Natural killer cell (primary cell): ENCODE data around the gene TTC34. TPM values are rescaled to one million over a fixed set of nuclear protein-coding genes. Genes with fewer than 3 reads are reported as not detected.

ENCODE experiments used
- ATAC-seq, 3 donors: fragments of 150-1000 bp in 2 of 3; fragments of 200-7000 bp in 1 of 3; cut with Tn5 transposase; 1 replicate in 1 of 3; 2 replicates in 2 of 3; pipeline ENCODE4 v1.10.0; 2021; ENCODE audit warnings: mild to moderate bottlenecking in 2 of 3, moderate library complexity in 2 of 3
- DNase-seq, 2 donors: peaks; one replicate each; pipeline versions ENCODE4 v3.0.0 to v3.0.0-alpha.2; 2013 to 2021; ENCODE audit warnings: mixed read lengths in 1 of 2
- H3K27ac ChIP-seq: one replicate; pipeline ENCODE4 v1.5.1; 2013; ENCODE audit warnings: mild to moderate bottlenecking, low read length
- H3K27me3 ChIP-seq: one replicate; pipeline ENCODE4 v1.6.1; 2013; ENCODE audit warnings: low read length; ENCODE audit not compliant: control insufficient read depth, insufficient read depth
- H3K36me3 ChIP-seq: one replicate; pipeline ENCODE4 v1.6.1; 2013; ENCODE audit warnings: low read length; ENCODE audit not compliant: control insufficient read depth, insufficient read depth
- H3K4me1 ChIP-seq: one replicate; pipeline ENCODE4 v1.6.1; 2013; ENCODE audit warnings: low read length; ENCODE audit not compliant: control insufficient read depth, insufficient read depth
- H3K4me3 ChIP-seq: one replicate; pipeline ENCODE4 v1.5.1; 2013; ENCODE audit warnings: low read length
- H3K9me3 ChIP-seq: one replicate; pipeline ENCODE4 v1.6.1; 2013; ENCODE audit warnings: low read length; ENCODE audit not compliant: control insufficient read depth, insufficient read depth
- H3K27ac Mint-ChIP-seq, 2 donors: one replicate each; pipeline ENCODE4 v1.8.0; 2022; ENCODE audit warnings: mild to moderate bottlenecking in 2 of 2, mixed read lengths in 2 of 2, moderate library complexity in 1 of 2
- H3K27me3 Mint-ChIP-seq, 2 donors: one replicate each; pipeline ENCODE4 v1.8.0; 2022; ENCODE audit warnings: low read depth in 2 of 2, mixed read lengths in 2 of 2
- H3K36me3 Mint-ChIP-seq: one replicate; pipeline ENCODE4 v1.8.0; 2022; ENCODE audit warnings: mixed read lengths
- H3K4me1 Mint-ChIP-seq, 2 donors: one replicate each; pipeline ENCODE4 v1.8.0; 2022; ENCODE audit warnings: mixed read lengths in 2 of 2
- H3K4me3 Mint-ChIP-seq: one replicate; pipeline ENCODE4 v1.8.0; 2022; ENCODE audit warnings: mild to moderate bottlenecking, moderate library complexity, mixed read lengths
- H3K9me3 Mint-ChIP-seq, 2 donors: one replicate each; pipeline ENCODE4 v1.8.0; 2022; ENCODE audit warnings: mixed read lengths in 2 of 2
- WGBS: methylation state at CpG from one replicate; pipeline ENCODE4 v1.1.7; 2013; ENCODE audit warnings: missing lambda C conversion rate; ENCODE audit not compliant: insufficient coverage; 5-methylcytosine and 5-hydroxymethylcytosine counted together
- intact Hi-C: fragments of 100-400 bp; cut with micrococcal nuclease; formaldehyde crosslinking; loops from one replicate; pipeline ENCODE4 v1.14.2; 2022
- total RNA-seq, 4 donors: library from RNA; stranded (reverse); fragments of 120-200 nt in 1 of 4; gene quantifications; one replicate each; pipeline versions ENCODE4 v1.2.3 to v1.2.4, GENCODE V29; 2013 to 2022
- TF ChIP-seq, protein P1 (sequence below): fragments of 200-600 bp; IDR thresholded peaks from one replicate; pipeline ENCODE4 v1.8.0; 2022; ENCODE audit warnings: antibody characterized with exemption

The TTC34 gene
- total RNA-seq, 3 donors from 2014 or later (not counting 1 experiment from before 2014, with no cell fraction given), result 0.80 to 1.4 (median 1.2) TPM

- DNase-seq (no peak), ATAC-seq (no peak)
- Mint-ChIP-seq H3K9me3 (peaks cover 9% of the 10 kb centered on the region in 2 donors), H3K36me3 (no peaks in the 10 kb centered on the region), H3K27ac (peak overlapping the region; percentile 50 to 97), H3K4me3 (peak overlapping the region; percentile 77), H3K27me3 (peaks cover 0 to 4% of the 10 kb centered on the region in 2 donors), H3K4me1 (peaks cover 10 to 18% of the 10 kb centered on the region in 2 donors)
- TF ChIP-seq, protein P1, sequence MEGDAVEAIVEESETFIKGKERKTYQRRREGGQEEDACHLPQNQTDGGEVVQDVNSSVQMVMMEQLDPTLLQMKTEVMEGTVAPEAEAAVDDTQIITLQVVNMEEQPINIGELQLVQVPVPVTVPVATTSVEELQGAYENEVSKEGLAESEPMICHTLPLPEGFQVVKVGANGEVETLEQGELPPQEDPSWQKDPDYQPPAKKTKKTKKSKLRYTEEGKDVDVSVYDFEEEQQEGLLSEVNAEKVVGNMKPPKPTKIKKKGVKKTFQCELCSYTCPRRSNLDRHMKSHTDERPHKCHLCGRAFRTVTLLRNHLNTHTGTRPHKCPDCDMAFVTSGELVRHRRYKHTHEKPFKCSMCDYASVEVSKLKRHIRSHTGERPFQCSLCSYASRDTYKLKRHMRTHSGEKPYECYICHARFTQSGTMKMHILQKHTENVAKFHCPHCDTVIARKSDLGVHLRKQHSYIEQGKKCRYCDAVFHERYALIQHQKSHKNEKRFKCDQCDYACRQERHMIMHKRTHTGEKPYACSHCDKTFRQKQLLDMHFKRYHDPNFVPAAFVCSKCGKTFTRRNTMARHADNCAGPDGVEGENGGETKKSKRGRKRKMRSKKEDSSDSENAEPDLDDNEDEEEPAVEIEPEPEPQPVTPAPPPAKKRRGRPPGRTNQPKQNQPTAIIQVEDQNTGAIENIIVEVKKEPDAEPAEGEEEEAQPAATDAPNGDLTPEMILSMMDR, result no peak
- intact Hi-C loops, result loop anchor here (1.0 to 10.0 kb wide), 3 partner anchors 99 to 449 kb away; partner anchors contain the start of gene FAAP20
- H3K27ac ChIP-seq, result no peak overlapping the region
- no peaks in the 10 kb centered on the region for H3K36me3 ChIP-seq
- H3K27me3 ChIP-seq, result no peaks in the 10 kb centered on the region
- H3K4me3 ChIP-seq, result no peak overlapping the region
- peaks cover 22% of the 10 kb centered on the region for H3K4me1 ChIP-seq
- peaks cover 12% of the 10 kb centered on the region for H3K9me3 ChIP-seq
- 11% methylated on average over 23 of the region's 24 CpGs for WGBS
Measured at GRCh38 chr1:2643414-2644077, 157.9 kb downstream of the TTC34 start.

DNA sequence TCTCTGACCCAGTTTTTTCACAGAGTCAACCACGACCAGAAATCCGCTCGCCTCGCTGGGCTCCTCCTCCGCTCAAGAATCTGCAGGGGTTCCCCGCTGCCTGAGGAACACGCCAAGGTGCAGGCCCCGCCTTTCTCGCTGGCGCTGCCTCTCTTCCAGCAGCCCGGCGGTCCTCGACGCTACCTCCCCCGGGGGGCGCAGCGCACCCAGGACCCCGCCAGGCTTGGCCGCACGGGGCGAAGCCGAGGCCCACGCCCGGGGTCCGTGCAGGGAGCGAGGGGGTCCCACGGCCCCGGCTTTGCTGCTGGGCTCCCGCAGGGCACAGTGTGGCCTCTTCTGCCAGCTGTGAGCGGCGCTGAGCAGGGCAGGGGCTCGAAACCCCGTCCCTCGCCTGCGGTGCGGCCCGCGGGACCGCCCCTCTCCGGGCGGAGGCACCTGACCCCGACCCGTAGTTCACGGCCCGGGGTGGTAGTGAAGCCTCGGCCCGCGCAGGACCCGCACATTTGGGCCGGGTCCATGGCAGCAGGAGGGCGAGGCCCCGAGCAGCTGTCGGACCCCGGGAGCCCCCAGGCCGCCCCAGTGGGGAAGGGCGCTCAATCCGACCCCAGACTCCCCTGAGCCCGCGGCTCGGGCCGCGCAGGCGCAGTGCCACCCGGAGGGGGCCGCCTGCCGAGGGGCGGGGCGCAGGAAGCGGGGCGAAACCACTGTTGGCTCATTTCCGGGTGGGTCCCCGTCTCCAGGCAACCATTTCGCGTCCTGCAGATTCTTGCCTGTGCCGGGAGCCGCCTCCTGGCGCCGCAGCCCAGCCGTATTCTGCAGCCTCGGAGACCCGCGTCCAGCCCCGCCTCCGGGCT, 158.7 kb downstream of the TTC34 start:
- no peaks in the 10 kb centered on the region for H3K36me3 Mint-ChIP-seq
- H3K27ac Mint-ChIP-seq, result peak overlapping the region; percentile 80 to 97
- Histone ChIP-seq H3K9me3 (peaks cover 9% of the 10 kb centered on the region), H3K4me3 (peak overlapping the region; percentile 70), H3K36me3 (no peaks in the 10 kb centered on the region), H3K4me1 (peaks cover 22% of the 10 kb centered on the region), H3K27me3 (no peaks in the 10 kb centered on the region), H3K27ac (peak overlapping the region; percentile 96)
- ATAC-seq, result peak; percentile 85 to 87 (median 86)
- WGBS, result under 1% methylated on average over 84 of the region's 84 CpGs
- intact Hi-C loops, result loop anchor here (1.0 to 10.0 kb wide), 4 partner anchors 56 to 448 kb away; partner anchors contain the start of genes FAAP20 and PRXL2B
- peak; percentile 95 to 97 for DNase-seq
- H3K4me3 Mint-ChIP-seq, result peak overlapping the region; percentile 86
- TF ChIP-seq, protein P1, result no peak
- peaks cover 10 to 18% of the 10 kb centered on the region in 2 donors for H3K4me1 Mint-ChIP-seq
- H3K27me3 Mint-ChIP-seq, result peaks cover 0 to under 1% of the 10 kb centered on the region in 2 donors
- peaks cover 5% of the 10 kb centered on the region in 2 donors for H3K9me3 Mint-ChIP-seq

- H3K9me3 Mint-ChIP-seq, result peaks cover 4% of the 10 kb centered on the region in 2 donors
- ATAC-seq (no peak), DNase-seq (no peak)
- no peaks in the 10 kb centered on the region for H3K27me3 ChIP-seq
- peak overlapping the region; percentile 86 for H3K4me3 Mint-ChIP-seq
- no peaks in the 10 kb centered on the region for H3K36me3 Mint-ChIP-seq
- peaks cover 10 to 18% of the 10 kb centered on the region in 2 donors for H3K4me1 Mint-ChIP-seq
- H3K4me1 ChIP-seq, result peaks cover 22% of the 10 kb centered on the region
- peaks cover 4% of the 10 kb centered on the region for H3K9me3 ChIP-seq
- peak overlapping the region; percentile 96 for H3K27ac ChIP-seq
- 44% methylated on average over 11 of the region's 11 CpGs for WGBS
- H3K27ac Mint-ChIP-seq, result peak overlapping the region; percentile 80 to 97
- H3K27me3 Mint-ChIP-seq, result no peaks in the 10 kb centered on the region
- peak overlapping the region; percentile 70 for H3K4me3 ChIP-seq
- intact Hi-C loops, result loop anchor here (1.0 to 10.0 kb wide), 3 partner anchors 56 to 447 kb away; partner anchors contain the start of genes FAAP20 and PRXL2B
- H3K36me3 ChIP-seq, result no peaks in the 10 kb centered on the region
- TF ChIP-seq, protein P1, result no peak
Measured at GRCh38 chr1:2642131-2642559, 159.3 kb downstream of the TTC34 start.
